Activated CD4-positive, CD25-positive, alpha-beta regulatory T cell treated with anti-CD3 and anti-CD28 coated beads, Interleukin-2, amount 50 U/mL, for 24 hours (primary cell): Measurements from ENCODE around the gene GH2.
"Not testable (repeated sequence)": the region's sequence is repeated elsewhere in the genome, so short reads cannot be mapped to it uniquely, and the experiment has no call there.

ENCODE experiments used
- ATAC-seq, 2 donors: fragments of 150-1000 bp; cut with Tn5 transposase; one replicate each; pipeline ENCODE4 v1.10.0; 2021; ENCODE audit warnings: mild to moderate bottlenecking in 1 of 2, moderate library complexity in 1 of 2

Gene GH2

DNA sequence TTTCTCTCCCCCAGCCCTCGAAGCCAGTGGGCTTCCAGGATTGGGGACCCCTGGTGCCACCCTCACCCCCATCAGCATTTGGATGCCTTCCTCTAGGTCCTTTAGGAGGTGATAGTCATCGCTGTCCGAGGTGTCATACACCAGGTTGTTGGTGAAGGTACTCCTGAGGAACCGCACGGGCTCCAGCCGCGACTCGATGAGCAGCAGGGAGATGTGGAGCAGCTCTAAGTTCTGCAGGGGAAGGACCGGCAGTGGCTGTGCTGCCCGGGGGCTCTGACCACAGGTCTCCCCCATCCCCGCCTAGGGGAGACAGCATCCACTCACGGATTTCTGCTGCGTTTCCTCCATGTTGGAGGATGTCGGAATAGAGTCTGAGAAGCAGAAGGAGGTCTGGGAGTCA is 28.4 kb upstream of the GH2 start:
- no peak for ATAC-seq

DNA sequence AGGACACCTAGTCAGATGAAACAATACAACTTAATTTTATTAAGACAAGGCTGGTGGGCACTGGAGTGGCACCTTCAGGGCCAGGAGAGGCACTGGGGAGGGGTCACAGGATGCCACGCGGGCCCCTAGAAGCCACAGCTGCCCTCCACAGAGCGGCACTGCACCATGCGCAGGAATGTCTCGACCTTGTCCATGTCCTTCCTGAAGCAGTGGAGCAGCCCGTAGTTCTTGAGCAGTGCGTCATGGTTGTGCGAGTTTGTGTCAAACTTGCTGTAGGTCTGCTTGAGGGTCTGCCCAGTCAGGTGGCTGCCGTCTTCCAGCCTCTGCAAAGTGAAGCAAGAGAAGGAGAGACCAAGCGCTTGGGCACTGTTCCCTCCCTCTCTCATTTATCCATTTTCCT is 27.8 kb upstream of the GH2 start:
- not testable (repeated sequence) for ATAC-seq

DNA sequence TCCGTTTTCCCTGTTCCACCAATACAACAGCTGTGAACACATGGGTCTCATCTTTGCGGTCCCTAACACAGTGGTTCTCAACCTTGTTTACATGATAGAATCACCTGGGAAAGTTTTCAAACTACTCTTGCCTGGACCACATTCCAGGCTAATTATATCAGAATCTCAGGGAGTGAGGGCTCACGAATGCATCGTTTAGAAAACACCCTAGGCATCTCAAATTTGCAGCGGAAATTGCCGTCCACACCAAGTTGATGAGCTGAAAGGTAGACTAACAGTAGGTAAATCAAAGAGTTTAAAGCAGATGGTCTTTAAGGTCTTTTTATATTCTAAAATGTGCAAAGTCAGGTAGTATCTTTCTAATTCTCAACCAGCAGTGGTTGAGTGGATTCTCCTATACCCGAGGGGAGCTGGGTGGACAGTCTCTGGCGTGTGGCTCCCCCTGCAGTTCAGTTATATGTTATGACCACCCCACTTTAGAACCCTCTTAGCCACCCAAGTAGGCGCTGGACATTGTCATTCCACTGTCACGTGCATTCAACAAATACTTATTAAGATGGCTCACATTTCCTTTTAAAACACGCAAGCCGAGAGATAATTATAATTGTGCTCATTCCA is 25.5 kb upstream of the GH2 start:
- ATAC-seq = not testable (repeated sequence)

DNA sequence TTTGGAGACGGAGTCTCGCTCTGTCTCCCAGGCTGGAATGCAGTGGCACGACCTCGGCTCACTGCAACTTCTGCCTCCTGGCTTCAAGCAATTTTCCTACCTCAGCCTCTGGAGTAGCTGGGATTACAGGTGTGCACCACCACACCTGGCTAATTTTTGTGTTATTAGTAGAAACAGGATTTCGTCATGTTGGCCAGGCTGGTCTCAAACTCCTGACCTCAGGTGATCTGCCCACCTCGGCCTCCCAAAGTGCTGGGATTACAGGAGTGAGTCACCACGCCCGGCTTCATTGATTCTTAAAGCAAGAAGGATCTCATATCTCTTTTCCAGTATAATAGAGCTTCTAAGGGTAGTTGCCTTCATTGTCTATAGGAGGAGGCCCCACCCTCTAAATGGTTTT is 23.1 kb upstream of the GH2 start:
- ATAC-seq = not testable (repeated sequence)

DNA sequence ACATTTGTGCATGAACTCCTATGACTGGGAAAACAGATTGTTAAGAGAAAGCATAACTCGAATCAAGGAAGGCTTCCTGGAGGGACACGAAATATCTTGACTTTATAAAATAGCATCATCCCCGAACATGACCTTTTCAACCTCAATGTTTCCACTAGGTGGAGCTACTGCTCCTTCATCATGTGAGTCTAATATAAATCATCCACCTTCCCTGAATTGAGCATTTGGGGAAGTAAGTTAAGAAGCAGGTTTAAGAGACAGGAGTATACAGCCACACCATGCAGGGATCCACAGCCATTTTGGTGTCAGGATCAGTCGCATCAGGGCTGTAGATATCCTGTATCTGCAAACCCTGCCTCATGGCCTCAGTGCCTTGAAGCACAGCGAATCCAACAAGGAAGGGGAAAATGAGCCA is 22.1 kb upstream of the GH2 start:
- ATAC-seq = peak; percentile 44 to 47

DNA sequence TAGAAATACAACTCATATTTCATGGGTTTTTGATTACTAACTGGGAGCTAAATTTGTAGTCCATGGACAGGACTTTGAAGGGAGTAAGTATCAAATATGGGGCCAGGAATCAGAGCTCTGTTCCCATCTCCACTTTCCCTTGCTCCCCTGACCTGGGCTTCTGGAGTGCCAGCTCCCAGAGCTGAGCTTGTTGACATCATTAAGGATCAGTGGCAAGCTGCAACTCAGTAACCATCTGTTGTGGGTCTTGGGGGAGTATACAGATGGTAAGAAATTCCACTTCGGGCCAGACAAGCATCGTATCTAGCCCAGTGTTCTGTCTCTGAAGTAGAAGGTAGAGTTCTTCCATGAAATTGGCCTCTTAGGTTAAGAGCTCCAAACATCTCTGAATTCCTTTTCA is 20.2 kb upstream of the GH2 start:
- ATAC-seq = not testable (repeated sequence)

DNA sequence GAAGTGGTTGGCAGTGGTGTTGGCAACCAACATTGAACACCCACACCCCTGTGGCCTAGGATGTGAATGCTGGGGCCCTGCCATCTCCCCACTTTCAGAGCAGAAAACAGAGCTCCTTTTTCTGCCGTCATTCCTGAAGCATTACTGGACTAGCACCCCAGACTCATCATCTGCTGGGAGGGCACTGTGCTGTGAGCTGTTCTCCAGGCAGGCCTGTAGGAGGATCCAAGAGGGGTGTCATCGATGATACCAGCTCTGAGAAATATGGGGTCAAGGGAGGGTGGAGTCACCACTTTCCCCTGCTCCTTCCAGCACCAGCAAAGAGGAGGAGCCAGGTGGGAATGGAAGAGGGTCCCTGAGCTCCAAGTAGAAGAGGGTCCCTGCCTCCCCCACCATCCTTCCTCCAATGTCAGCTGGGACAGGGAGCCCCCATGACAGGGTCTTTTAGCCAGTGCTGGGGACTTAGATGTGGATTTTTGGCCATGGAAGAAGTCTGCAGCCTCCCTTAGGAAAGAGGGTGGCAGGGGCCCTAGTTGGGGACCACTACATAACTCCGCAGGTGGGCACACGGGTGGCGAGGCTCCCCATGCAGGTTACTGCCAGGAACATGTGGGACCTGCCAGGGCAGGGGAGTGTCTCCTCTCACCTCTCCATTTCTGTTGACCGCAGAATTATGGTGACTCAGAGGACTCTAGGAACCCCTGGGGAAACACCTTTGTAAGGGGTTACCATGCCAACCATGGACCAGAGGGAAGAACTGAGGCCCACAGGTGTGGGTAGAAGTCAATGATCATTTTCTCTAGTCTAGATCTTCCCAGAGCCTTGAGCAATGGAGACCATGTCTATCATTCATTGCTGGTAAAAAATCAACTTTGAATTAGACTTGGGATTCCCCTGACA is 17.4 kb upstream of the GH2 start:
- peak; percentile 84 to 93 for ATAC-seq

DNA sequence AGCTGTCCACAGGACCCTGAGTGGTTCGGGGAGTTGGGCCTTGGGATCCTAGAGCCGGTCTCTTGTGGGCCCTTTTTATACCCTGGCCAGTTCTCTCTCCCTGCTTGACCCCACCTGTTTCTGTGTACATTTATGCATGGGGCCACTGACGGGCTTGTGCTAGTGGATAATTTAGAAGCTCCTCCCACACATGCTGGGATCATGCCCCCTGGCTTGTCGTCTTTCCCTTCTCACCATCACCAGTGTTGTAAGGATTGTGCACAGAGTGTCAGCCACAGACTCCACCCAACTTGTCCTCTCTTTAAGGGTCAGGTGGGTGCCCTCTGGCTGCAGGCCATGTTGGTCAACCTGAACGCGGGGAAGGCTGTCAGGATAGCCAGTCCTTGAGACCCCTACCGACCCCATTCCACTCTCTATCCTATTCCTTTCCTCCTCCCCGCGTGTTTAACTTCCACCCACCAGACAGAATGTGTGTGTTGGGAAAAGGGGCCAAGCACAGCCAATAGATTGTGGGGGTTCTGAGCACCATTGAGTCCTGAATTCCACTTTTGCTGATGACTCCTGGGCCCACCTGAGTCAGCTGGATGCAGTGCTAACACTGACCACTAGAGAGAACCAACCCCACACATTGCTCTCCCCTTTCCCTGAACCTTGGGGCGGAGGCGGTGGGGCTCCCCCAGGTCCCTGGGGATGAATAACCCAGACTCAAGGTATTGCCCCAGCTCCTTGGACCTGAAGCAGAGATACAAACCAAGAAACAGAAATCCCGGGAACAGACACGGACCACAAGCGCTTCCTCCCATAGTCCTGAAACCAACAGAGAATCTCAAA is 15.0 kb upstream of the GH2 start, which contains the start of gene CSH1:
TSS of gene CSH1 (minus strand) at position 51 of the 831 bp plus-strand sequence. CDS start 63 bp downstream, outside the sequence.
- not testable (repeated sequence) for ATAC-seq

DNA sequence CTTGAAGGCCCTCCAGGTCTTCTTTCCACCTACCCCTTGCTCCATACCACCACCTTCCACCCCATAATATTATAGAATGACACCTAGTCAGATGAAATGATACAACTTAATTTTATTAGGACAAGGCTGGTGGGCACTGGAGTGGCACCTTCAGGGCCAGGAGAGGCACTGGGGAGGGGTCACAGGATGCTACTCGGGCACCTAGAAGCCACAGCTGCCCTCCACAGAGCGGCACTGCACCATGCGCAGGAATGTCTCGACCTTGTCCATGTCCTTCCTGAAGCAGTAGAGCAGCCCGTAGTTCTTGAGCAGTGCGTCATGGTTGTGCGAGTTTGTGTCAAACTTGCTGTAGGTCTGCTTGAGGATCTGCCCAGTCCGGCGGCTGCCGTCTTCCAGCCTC is 13.1 kb upstream of the GH2 start:
- ATAC-seq = not testable (repeated sequence)

DNA sequence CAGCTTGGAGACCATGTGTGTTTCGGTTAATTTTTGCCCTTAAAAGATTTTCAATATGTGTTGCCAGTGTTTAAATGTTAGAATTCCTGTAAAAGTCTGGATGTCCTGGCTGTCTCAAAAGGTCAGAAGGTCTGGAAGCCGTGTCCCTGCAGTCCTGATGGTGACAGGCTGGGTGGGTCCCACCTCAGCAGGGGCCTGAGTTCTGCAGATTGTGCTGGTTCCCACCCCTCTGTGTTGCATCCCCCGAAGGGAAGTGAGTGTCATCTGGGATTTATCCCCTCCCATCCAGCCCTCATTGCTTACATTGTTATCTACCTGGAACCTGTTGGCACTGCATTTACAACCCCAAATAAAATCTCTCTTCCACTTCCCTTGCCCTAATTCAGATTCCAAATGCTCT is 12.3 kb upstream of the GH2 start:
- ATAC-seq = not testable (repeated sequence)

DNA sequence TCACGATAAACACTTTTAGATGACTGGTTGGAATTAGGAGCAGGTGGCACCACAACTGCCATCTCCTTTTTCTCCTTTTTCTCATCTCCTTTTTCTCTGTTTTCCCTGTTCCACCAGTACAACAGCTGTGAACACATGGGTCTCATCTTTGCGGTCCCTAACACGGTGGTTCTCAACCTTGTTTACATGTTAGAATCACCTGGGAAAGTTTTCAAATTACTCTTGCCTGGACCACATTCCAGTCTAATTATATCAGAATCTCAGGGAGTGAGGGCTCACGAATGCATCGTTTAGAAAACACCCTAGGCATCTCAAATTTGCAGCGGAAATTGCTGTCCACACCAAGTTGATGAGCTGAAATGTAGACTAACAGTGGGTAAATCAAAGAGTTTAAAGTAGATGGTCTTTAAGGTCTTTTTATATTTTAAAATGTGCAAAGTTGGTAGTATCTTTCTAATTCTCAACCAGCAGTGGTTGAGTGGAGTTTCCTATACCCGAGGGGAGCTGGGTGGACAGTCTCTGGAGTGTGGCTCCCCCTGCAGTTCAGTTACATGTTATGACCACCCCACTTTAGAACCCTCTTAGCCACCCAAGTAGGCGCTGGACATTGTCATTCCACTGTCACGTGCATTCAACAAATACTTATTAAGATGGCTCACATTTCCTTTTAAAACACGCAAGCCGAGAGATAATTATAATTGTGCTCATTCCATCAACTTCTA is 10.7 kb upstream of the GH2 start:
- not testable (repeated sequence) for ATAC-seq

DNA sequence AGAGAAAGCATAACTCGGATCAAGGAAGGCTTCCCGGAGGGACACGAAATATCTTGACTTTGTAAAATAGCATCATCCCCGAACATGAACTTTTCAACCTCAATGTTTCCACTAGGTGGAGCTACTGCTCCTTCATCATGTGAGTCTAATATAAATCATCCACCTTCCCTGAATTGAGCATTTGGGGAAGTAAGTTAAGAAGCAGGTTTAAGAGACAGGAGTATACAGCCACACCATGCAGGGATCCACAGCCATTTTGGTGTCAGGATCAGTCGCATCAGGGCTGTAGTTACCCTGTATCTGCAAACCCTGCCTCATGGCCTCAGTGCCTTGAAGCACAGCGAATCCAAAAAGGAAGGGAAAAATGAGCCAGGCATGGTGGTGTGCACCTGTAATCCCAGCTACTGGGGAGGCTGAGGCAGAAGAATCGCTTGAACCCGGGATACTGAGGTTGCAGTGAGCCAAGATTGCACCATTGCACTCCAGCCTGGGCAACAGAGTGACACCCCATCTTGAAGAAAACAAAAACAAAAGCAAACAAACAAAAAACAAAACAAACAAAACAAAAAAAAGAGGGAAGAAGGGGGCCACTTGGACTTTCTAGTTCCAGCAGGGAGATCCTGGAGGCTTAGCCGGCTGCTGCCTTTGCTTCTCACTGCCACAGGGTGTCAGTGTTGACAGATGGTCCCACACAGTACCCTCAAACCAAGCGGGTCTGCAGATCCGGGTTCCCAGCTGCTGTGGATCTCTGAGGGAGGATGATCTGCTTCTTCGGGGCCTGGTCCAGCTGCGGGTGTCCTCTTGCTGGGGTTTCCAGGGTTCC is 7.5 kb upstream of the GH2 start:
- ATAC-seq = peak in 1 of 2 donors; percentile 65

DNA sequence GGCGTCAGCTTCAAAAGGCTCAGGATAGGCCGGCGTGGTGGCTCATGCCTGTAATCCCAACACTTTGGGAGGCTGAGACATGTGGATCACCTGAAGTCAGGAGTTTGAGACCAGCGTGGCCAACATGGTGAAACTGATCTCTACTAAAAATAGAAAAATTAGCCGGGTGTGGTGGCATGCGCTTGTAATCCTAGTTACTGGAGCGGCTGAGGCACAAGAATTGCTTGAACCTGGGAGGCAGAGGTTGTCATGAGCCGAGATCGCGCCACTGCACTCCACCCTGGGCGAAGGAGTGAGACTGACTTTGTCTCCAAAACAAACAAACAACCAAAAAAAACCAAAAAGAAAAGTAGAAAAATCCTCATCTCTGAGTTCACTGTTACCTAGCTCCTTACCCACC is 3.4 kb upstream of the GH2 start:
- not testable (repeated sequence) for ATAC-seq

DNA sequence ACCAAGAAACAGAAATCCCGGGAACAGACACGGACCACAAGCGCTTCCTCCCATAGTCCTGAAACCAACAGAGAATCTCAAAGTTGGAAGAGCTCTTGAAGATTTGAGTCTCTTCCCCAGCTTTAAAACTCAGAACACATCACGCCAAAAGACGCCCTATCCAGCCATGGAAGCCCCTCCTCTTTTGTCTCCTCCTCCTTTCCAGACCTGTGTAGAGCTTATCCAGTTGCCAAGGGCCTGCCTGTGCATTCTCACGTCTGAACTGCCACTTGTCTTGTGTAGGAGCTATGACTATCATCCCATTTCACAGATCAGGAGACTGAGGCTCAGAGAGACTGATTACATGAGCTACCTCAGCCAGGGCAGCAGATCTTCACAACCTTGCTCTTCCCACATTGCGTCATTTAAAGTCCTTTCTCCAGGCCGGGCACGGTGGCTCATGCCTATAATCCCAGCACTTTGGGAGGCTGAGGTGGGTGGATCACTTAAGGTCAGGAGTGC is 932 bp upstream of the GH2 start:
- ATAC-seq = not testable (repeated sequence)

DNA sequence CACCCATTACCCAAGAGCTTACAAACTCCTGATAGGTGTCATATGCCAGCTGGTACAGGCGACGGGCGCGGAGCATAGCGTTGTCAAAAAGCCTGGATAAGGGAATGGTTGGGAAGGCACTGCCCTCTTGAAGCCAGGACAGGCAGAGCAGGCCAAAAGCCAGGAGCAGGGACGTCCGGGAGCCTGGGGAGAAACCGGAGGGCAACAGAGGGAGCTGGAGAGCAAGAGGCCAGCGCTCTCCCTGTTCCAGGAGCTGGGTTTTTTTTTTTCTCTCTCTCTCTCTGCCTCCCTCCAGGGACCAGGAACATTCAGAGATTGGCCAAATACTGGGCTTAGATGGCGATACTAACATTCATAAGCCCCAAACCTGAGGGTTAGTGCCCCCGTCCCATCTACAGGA is 407 bp downstream of the GH2 start:
- not testable (repeated sequence) for ATAC-seq

DNA sequence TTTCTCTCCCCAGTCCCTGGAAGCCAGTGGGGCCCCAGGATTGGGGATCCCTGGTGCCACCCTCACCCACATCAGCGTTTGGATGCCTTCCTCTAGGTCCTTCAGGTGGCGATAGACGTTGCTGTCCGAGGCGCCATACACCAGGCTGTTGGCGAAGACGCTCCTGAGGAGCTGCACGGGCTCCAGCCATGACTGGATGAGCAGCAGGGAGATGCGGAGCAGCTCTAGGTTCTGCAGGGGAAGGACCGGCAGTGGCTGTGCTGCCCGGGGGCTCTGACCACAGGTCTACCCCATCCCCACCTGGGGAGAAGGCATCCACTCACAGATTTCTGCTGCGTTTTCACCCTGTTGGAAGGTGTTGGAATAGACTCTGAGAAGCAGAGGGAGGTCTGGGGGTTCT is 1.0 kb downstream of the GH2 start:
- ATAC-seq = no peak

DNA sequence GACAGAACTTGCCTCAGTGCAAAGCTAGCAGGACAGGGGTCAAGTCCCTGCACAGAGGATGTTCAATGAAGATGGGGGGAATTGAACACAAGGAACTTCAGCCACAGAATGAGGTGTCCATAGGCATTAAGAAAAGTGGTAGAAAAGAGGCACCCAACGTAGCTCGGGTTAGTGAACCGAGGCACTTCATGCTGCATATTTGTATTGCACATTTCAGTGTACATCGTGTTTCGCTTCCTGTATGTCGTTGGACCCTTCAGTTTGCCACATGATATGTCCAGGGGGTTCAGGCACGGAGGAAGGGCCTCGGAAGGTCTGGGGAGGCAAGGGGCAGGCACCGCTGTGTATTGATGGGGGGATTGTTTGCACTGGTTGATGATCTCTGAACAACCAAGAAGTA is 3.3 kb downstream of the GH2 start:
- ATAC-seq = not testable (repeated sequence)

DNA sequence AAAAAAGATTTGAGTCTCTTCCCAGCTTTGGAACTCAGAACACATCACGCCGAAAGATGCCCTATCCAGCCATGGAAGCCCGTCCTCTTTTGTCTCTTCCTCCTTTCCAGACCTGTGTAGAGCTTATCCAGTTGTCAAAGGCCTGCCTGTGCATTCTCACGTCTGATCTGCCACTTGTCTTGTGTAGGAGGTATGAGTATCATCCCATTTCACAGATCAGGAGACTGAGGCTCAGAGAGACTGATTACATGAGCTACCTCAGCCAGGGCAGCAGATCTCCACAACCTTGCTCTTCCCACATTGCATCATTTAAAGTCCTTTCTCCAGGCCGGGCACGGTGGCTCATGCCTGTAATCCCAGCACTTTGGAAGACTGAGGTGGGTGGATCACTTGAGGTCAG is 7.1 kb downstream of the GH2 start:
- not testable (repeated sequence) for ATAC-seq

DNA sequence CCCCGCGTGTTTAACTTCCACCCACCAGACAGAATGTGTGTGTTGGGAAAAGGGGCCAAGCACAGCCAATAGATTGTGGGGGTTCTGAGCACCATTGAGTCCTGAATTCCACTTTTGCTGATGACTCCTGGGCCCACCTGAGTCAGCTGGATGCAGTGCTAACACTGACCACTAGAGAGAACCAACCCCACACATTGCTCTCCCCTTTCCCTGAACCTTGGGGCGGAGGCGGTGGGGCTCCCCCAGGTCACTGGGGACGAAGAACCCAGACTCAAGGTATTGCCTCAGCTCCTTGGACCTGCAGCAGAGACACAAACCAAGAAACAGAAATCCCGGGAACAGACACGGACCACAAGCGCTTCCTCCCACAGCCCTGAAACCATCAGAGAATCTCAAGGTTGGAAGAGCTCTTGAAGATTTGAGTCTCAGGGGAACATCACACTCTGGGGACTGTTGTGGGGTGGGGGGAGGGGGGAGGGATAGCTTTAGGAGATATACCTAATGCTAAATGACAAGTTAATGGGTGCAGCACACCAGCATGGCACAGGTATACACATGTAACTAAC is 7.6 kb downstream of the GH2 start:
- ATAC-seq = not testable (repeated sequence)

DNA sequence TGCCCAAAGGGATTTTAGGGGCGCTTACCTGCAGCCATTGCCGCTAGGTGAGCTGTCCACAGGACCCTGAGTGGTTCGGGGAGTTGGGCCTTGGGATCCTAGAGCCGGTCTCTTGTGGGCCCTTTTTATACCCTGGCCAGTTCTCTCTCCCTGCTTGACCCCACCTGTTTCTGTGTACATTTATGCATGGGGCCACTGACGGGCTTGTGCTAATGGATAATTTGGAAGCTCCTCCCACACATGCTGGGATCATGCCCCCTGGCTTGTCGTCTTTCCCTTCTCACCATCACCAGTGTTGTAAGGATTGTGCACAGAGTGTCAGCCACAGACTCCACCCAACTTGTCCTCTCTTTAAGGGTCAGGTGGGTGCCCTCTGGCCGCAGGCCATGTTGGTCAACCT is 8.2 kb downstream of the GH2 start, which contains the start of gene CSH2:
TSS of gene CSH2 (minus strand) at position 101 of the 400 bp plus-strand sequence. CDS start at position 38, 63 bp downstream.
- not testable (repeated sequence) for ATAC-seq
